Fibroblast of the aortic adventitia (primary cell): Measurements from ENCODE around the gene CEP162. TPM values are rescaled to one million over a fixed set of nuclear protein-coding genes. Genes with fewer than 3 reads are reported as not detected.
"Not testable (repeated sequence)": the region's sequence is repeated elsewhere in the genome, so short reads cannot be mapped to it uniquely, and the experiment has no call there.

Experiments
- DNase-seq: peaks from one replicate; pipeline ENCODE4 v3.0.0-alpha.2; 2010; ENCODE audit warnings: low read depth
- H3K4me3 ChIP-seq: 2 replicates; pipeline ENCODE4 v1.5.1; 2011; ENCODE audit warnings: low read depth, mild to moderate bottlenecking, control low read depth, low read length, moderate library complexity
- CTCF ChIP-seq: IDR thresholded peaks from 2 replicates; pipeline ENCODE4 v1.5.1; 2011; ENCODE audit warnings: mild to moderate bottlenecking, low read length, control low read depth, inconsistent platforms; ENCODE audit not compliant: insufficient read depth
- total RNA-seq: library from RNA; depleted of rRNA; stranded (reverse); fragments of >200 nt; gene quantifications from 2 replicates; pipeline ENCODE4 v1.2.3, GENCODE V29; 2012; ENCODE audit warnings: low replicate concordance

CEP162 gene
- total RNA-seq, 1 donor, result 12.4 TPM

GRCh38 chr6:84086056-84086455 is 141.4 kb downstream of the CEP162 start:
- no peak overlapping the region for H3K4me3 ChIP-seq
- TF ChIP-seq CTCF, result no peak
- no peak for DNase-seq

- DNase-seq, result not testable (repeated sequence)
Measured at GRCh38 chr6:84084705-84085104, 142.7 kb downstream of the CEP162 start.

GRCh38 chr6:84082689-84083265 is 144.7 kb downstream of the CEP162 start:
- no peak for DNase-seq
- H3K4me3 ChIP-seq, result no peak overlapping the region
- TF ChIP-seq CTCF, result no peak

More at GRCh38 chr6:84084705-84085104, 142.7 kb downstream of the CEP162 start:
- H3K4me3 ChIP-seq, result not testable (repeated sequence)

- DNase-seq, result no peak
- H3K4me3 ChIP-seq, result no peak overlapping the region
- TF ChIP-seq CTCF, result no peak
Measured at GRCh38 chr6:84081222-84081621, 146.2 kb downstream of the CEP162 start.

- no peak overlapping the region for H3K4me3 ChIP-seq
- no peak for DNase-seq
- TF ChIP-seq CTCF, result no peak
Measured at GRCh38 chr6:84078335-84078734, 149.1 kb downstream of the CEP162 start.

GRCh38 chr6:84077645-84078044 is 149.8 kb downstream of the CEP162 start:
- TF ChIP-seq CTCF, result no peak
- H3K4me3 ChIP-seq, result no peak overlapping the region

GRCh38 chr6:84074988-84075781 is 152.3 kb downstream of the CEP162 start:
- H3K4me3 ChIP-seq, result no peak overlapping the region
- no peak for TF ChIP-seq CTCF
- peak; percentile 29 for DNase-seq

More at GRCh38 chr6:84077645-84078044, 149.8 kb downstream of the CEP162 start:
- no peak for DNase-seq
